Mesenchymal stem cell (in vitro differentiated cells and primary cell): ENCODE data around the gene NRARP.

Source experiments
- DNase-seq: peaks from one replicate; pipeline ENCODE4 v3.0.0-alpha.2; 2013
- H2AFZ ChIP-seq: one replicate; pipeline ENCODE4 v1.6.1; 2013; ENCODE audit warnings: low read depth, mild to moderate bottlenecking, control low read depth, inconsistent platforms, low read length, moderate library complexity
- H2AK5ac ChIP-seq: 2 replicates; pipeline ENCODE4 v1.6.1; 2013; ENCODE audit warnings: low read length, moderate library complexity, mild to moderate bottlenecking, inconsistent platforms; ENCODE audit not compliant: severe bottlenecking
- H2BK120ac ChIP-seq: one replicate; pipeline ENCODE4 v1.6.1; 2013; ENCODE audit warnings: low read depth, mild to moderate bottlenecking, inconsistent platforms, low read length, moderate library complexity
- H2BK12ac ChIP-seq, 2 experiments: one replicate each; pipeline ENCODE4 v1.6.1; 2013; ENCODE audit warnings: inconsistent platforms in 2 of 2, low read length in 2 of 2, mild to moderate bottlenecking in 2 of 2, moderate library complexity in 2 of 2, control low read depth in 1 of 2
- H2BK15ac ChIP-seq: one replicate; pipeline ENCODE4 v1.6.1; 2013; ENCODE audit warnings: mild to moderate bottlenecking, low read depth, inconsistent platforms; ENCODE audit not compliant: poor library complexity, severe bottlenecking
- H2BK5ac ChIP-seq: 2 replicates; pipeline ENCODE4 v1.6.1; 2013; ENCODE audit warnings: low read depth, mild to moderate bottlenecking, low read length, control low read depth, inconsistent platforms; ENCODE audit not compliant: poor library complexity, severe bottlenecking
- H3K14ac ChIP-seq, 2 experiments: one replicate each; pipeline ENCODE4 v1.6.1; 2013; ENCODE audit warnings: inconsistent platforms in 2 of 2, low read length in 2 of 2, control low read depth in 1 of 2, mild to moderate bottlenecking in 1 of 2, moderate library complexity in 1 of 2
- H3K18ac ChIP-seq, 2 experiments: one replicate each; pipeline ENCODE4 v1.6.1; 2013; ENCODE audit warnings: inconsistent platforms in 2 of 2, low read length in 2 of 2, control low read depth in 1 of 2, low read depth in 1 of 2, mild to moderate bottlenecking in 1 of 2
- H3K23ac ChIP-seq, 2 experiments: one replicate each; pipeline ENCODE4 v1.6.1; 2013; ENCODE audit warnings: inconsistent platforms in 2 of 2, low read length in 2 of 2, mild to moderate bottlenecking in 2 of 2, moderate library complexity in 2 of 2, control low read depth in 1 of 2
- H3K27ac ChIP-seq: 2 replicates; pipeline ENCODE4 v1.5.1; 2013; ENCODE audit warnings: mild to moderate bottlenecking, moderate library complexity, low read length, control low read depth, inconsistent platforms; ENCODE audit not compliant: poor library complexity, severe bottlenecking
- H3K27me3 ChIP-seq, 2 experiments: 2 replicates each; pipeline versions ENCODE4 v1.6.1 to v1.7.0; 2013; ENCODE audit warnings: low read length in 2 of 2, mild to moderate bottlenecking in 2 of 2, moderate library complexity in 2 of 2, control low read depth in 1 of 2, inconsistent platforms in 1 of 2; ENCODE audit not compliant: control insufficient read depth in 1 of 2, insufficient read depth in 1 of 2
- H3K36me3 ChIP-seq, 2 experiments: 2 replicates each; pipeline versions ENCODE4 v1.6.1 to v1.7.0; 2013; ENCODE audit warnings: low read length in 2 of 2, control low read depth in 1 of 2, inconsistent platforms in 1 of 2, low read depth in 1 of 2, mild to moderate bottlenecking in 1 of 2; ENCODE audit not compliant: insufficient read depth in 2 of 2, control insufficient read depth in 1 of 2
- H3K4ac ChIP-seq, 2 experiments: one replicate each; pipeline ENCODE4 v1.6.1; 2013; ENCODE audit warnings: inconsistent platforms in 2 of 2, low read length in 2 of 2, mild to moderate bottlenecking in 2 of 2, moderate library complexity in 2 of 2, control low read depth in 1 of 2, low read depth in 1 of 2
- H3K4me1 ChIP-seq: 2 replicates; pipeline ENCODE4 v1.6.1; 2013; ENCODE audit warnings: low read depth, low read length, control low read depth; ENCODE audit not compliant: control insufficient read depth, insufficient read depth
- H3K4me2 ChIP-seq: 2 replicates; pipeline ENCODE4 v1.6.1; 2013; ENCODE audit warnings: low read length, mild to moderate bottlenecking, inconsistent platforms; ENCODE audit not compliant: poor library complexity, severe bottlenecking
- H3K4me3 ChIP-seq, 2 experiments: 2 replicates each; pipeline versions ENCODE4 v1.5.1 to v1.7.0; 2013; ENCODE audit warnings: low read length in 2 of 2, mild to moderate bottlenecking in 2 of 2, control low read depth in 1 of 2, low read depth in 1 of 2; ENCODE audit not compliant: insufficient read depth in 1 of 2
- H3K79me1 ChIP-seq: replicated peaks from 2 replicates; pipeline ENCODE4 v1.6.1; 2013; ENCODE audit warnings: mild to moderate bottlenecking, control low read depth, low read length, inconsistent platforms; ENCODE audit not compliant: poor library complexity, severe bottlenecking
- H3K9ac ChIP-seq: 2 replicates; pipeline ENCODE4 v1.7.0; 2013; ENCODE audit warnings: mild to moderate bottlenecking, low read length, moderate library complexity
- H3K9me3 ChIP-seq: 2 replicates; pipeline ENCODE4 v1.7.0; 2013; ENCODE audit warnings: mild to moderate bottlenecking, low read length; ENCODE audit not compliant: control insufficient read depth
- H4K8ac ChIP-seq: one replicate; pipeline ENCODE4 v1.6.1; 2013; ENCODE audit warnings: inconsistent platforms, mild to moderate bottlenecking, low read length, moderate library complexity
- H4K91ac ChIP-seq: one replicate; pipeline ENCODE4 v1.6.1; 2013; ENCODE audit warnings: mild to moderate bottlenecking, low read length, inconsistent platforms
- WGBS: methylation state at CpG from one replicate; pipeline ENCODE4 v1.1.7; 2013; ENCODE audit warnings: mixed read lengths; 5-methylcytosine and 5-hydroxymethylcytosine counted together

NRARP gene

GRCh38 chr9:137271696-137272076, 30.4 kb downstream of the NRARP start:
- H3K9ac ChIP-seq: no peak overlapping the region
- H3K79me1 ChIP-seq: peaks cover 41% of the 10 kb centered on the region
- H3K23ac ChIP-seq: no peak overlapping the region
- no peak overlapping the region for H2BK12ac ChIP-seq
- H3K4me2 ChIP-seq: no peak overlapping the region
- H3K9me3 ChIP-seq: no peaks in the 10 kb centered on the region
- DNase-seq: no peak
- H2BK5ac ChIP-seq: no peak overlapping the region
- no peak overlapping the region for H3K4ac ChIP-seq
- H2BK15ac ChIP-seq: no peak overlapping the region
- H2BK120ac ChIP-seq: peak overlapping the region; percentile 42
- 76% methylated on average over 3 of the region's 3 CpGs for WGBS
- no peak overlapping the region for H3K4me3 ChIP-seq
- no peak overlapping the region for H4K91ac ChIP-seq
- H3K27ac ChIP-seq: no peak overlapping the region
- no peak overlapping the region for H2AK5ac ChIP-seq
- peaks cover 58 to 78% of the 10 kb centered on the region in 2 experiments for H3K36me3 ChIP-seq
- no peak overlapping the region for H4K8ac ChIP-seq
- no peaks in the 10 kb centered on the region for H3K27me3 ChIP-seq
- no peak overlapping the region for H3K14ac ChIP-seq
- peaks cover 35% of the 10 kb centered on the region for H3K4me1 ChIP-seq
- H2AFZ ChIP-seq: no peak overlapping the region
- no peak overlapping the region for H3K18ac ChIP-seq

DNA sequence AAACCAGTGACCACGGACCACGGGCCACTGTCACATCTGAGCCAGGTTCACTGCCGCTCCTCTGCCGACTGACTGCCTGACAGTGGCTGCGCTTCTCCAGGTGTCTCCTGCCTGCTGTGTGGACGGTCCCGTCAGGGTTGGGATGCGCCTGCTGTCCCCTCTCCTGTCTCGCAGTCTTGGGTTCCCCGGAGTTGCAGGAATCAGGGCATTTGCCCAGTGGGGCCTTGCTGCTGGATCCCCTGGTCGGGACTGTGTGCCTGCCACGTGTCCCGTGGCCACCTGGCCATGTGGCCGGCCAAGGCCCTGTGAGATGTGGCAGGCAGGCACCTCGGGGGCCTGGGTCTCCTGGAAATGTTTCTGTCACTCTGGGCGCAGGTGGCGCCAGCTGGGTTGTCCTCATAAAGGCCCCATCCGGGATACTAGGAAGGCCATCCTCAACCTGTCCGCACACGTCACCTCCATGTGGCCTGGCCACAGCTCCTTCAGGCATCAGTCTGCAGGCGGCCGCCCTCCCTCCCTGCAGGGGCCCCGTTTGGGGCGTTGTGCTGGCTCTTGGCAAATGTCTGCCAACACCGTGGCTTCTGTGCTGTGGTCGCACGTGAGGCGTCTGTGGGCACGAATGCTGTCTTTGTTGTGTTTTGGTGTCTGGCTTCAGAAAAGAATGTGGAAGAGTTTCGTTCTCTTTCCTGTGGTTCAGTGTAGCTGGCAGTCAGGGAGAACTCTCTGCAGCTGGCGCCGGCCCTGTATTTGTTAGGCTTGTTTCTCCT, 31.0 kb downstream of the NRARP start:
- no peak overlapping the region for H3K4me3 ChIP-seq
- H2BK12ac ChIP-seq: peak overlapping the region in 1 of 2 experiments; percentile 37
- peaks cover 47% of the 10 kb centered on the region for H3K79me1 ChIP-seq
- H3K14ac ChIP-seq: no peak overlapping the region
- no peaks in the 10 kb centered on the region for H3K9me3 ChIP-seq
- peaks cover 63 to 80% of the 10 kb centered on the region in 2 experiments for H3K36me3 ChIP-seq
- H3K4me1 ChIP-seq: peaks cover 31% of the 10 kb centered on the region
- no peak overlapping the region for H4K91ac ChIP-seq
- 97% methylated on average over 32 of the region's 32 CpGs for WGBS
- H3K27me3 ChIP-seq: no peaks in the 10 kb centered on the region
- H2BK15ac ChIP-seq: no peak overlapping the region
- H2BK5ac ChIP-seq: no peak overlapping the region
- H4K8ac ChIP-seq: no peak overlapping the region
- no peak overlapping the region for H3K23ac ChIP-seq
- H2BK120ac ChIP-seq: no peak overlapping the region
- DNase-seq: no peak
- H3K27ac ChIP-seq: no peak overlapping the region
- H2AK5ac ChIP-seq: no peak overlapping the region
- peak overlapping the region in 1 of 2 experiments; percentile 54 for H3K18ac ChIP-seq
- no peak overlapping the region for H3K4me2 ChIP-seq
- H3K4ac ChIP-seq: no peak overlapping the region
- no peak overlapping the region for H2AFZ ChIP-seq
- no peak overlapping the region for H3K9ac ChIP-seq

DNA sequence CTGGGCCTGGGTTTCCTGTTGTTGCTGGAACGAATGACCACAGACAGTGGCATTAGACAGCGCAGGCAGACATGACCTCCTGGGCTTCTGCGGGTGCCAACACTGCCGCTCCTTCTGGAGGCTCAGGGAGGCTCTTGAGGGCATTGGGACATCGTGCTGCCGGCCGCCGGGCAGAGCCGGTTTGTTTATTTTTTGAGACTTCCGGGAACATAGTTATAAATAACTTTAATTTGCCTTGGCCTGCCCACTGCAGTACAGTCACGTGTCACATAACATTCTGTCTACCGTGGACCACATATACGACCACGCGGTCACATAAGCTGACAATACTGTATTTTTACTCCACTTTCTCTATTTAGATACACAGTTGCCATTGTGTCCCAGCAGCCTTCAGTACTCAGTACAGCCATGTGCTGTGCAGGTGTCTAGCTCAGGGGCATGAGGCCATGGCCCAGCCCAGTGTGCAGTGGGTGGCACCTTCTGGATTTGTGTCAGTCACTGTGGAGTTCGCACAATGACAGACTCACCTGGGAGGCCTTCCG, 32.8 kb downstream of the NRARP start:
- Histone ChIP-seq H3K14ac (peak overlapping the region in 1 of 2 experiments; percentile 86), H3K4me3 (no peak overlapping the region), H3K9ac (no peak overlapping the region), H3K23ac (no peak overlapping the region), H2BK15ac (peak overlapping the region; percentile 95), H2BK12ac (peak overlapping the region; percentile 99), H3K4ac (peak overlapping the region; percentile 99 to 100), H3K4me2 (no peak overlapping the region), H3K27me3 (no peaks in the 10 kb centered on the region), H3K36me3 (peaks cover 77 to 92% of the 10 kb centered on the region in 2 experiments), H3K9me3 (no peaks in the 10 kb centered on the region), H2BK120ac (peak overlapping the region; percentile 91), H4K91ac (peak overlapping the region; percentile 99), H4K8ac (peak overlapping the region; percentile 95), H3K79me1 (peaks cover 51% of the 10 kb centered on the region), H2BK5ac (no peak overlapping the region), H3K18ac (peak overlapping the region; percentile 97 to 100), H3K4me1 (peaks cover 24% of the 10 kb centered on the region), H2AK5ac (no peak overlapping the region), H3K27ac (no peak overlapping the region), H2AFZ (no peak overlapping the region)
- 47% methylated on average over 17 of the region's 17 CpGs for WGBS
- peak; percentile 92 for DNase-seq

DNA sequence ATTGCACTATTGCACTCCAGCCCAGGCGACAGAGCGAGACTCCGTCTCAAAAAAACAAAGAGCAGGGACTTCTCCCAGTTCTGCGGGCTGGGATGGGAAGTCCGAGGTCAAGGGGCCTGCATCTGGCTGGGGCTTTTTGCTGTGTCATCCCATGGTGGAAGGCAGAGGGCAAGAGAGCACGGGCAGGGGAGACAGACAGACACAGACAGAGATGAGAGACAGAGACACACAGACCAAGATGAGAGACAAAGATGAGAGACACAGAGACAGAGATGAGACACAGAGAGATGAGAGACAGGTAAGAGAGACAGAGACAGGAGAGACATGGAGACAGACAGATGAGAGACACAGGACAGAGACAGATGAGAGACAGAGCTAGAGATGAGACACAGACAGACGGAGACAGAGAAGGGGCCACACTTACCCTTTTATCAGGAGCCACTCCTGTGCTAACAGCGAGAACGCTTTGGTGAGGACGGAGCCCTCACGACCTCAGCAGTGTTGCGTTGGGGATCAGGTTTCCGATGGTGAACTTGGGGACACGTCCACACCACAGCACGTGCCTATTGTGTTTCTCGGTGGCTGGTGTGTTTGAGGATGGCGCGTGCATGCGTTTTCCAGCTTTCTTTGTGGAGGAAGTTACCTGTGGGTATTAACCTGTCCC, 33.4 kb downstream of the NRARP start:
- peak; percentile 91 for DNase-seq
- H3K9me3 ChIP-seq: no peaks in the 10 kb centered on the region
- H3K14ac ChIP-seq: peak overlapping the region in 1 of 2 experiments; percentile 95
- no peak overlapping the region for H2AFZ ChIP-seq
- H3K4me3 ChIP-seq: no peak overlapping the region
- H3K18ac ChIP-seq: peak overlapping the region; percentile 96 to 100
- H2BK15ac ChIP-seq: peak overlapping the region; percentile 70
- H2BK120ac ChIP-seq: peak overlapping the region; percentile 91
- no peak overlapping the region for H3K9ac ChIP-seq
- peak overlapping the region; percentile 99 to 100 for H3K4ac ChIP-seq
- no peaks in the 10 kb centered on the region for H3K27me3 ChIP-seq
- H3K23ac ChIP-seq: peak overlapping the region in 1 of 2 experiments; percentile 29
- peaks cover 81 to 92% of the 10 kb centered on the region in 2 experiments for H3K36me3 ChIP-seq
- peak overlapping the region; percentile 99 for H4K91ac ChIP-seq
- H2BK5ac ChIP-seq: no peak overlapping the region
- H2AK5ac ChIP-seq: no peak overlapping the region
- H2BK12ac ChIP-seq: peak overlapping the region; percentile 99
- peaks cover 22% of the 10 kb centered on the region for H3K4me1 ChIP-seq
- H3K27ac ChIP-seq: no peak overlapping the region
- peaks cover 50% of the 10 kb centered on the region for H3K79me1 ChIP-seq
- H4K8ac ChIP-seq: peak overlapping the region; percentile 95
- 65% methylated on average over 19 of the region's 19 CpGs for WGBS
- no peak overlapping the region for H3K4me2 ChIP-seq
